Epithelial cell of esophagus (primary cell): ENCODE data around the gene ORC4.
A peak's percentile ranks its signal among the peaks of the same experiment; 100 is the strongest.
"Not testable (repeated sequence)": the region's sequence is repeated elsewhere in the genome, so short reads cannot be mapped to it uniquely, and the experiment has no call there.

Source experiments
- DNase-seq: peaks from one replicate; pipeline ENCODE4 v3.0.0; 2010; ENCODE audit warnings: low read depth
- H3K4me3 ChIP-seq: 2 replicates; pipeline ENCODE4 v1.5.1; 2011; ENCODE audit warnings: mild to moderate bottlenecking, low read length, control low read depth
- TF ChIP-seq, protein P1 (sequence below): IDR thresholded peaks from 2 replicates; pipeline ENCODE4 v1.5.1; 2011; ENCODE audit warnings: low read depth, mild to moderate bottlenecking, low read length, control low read depth, inconsistent platforms; ENCODE audit not compliant: insufficient read depth; ENCODE audit errors: missing control alignments

Gene ORC4

DNA sequence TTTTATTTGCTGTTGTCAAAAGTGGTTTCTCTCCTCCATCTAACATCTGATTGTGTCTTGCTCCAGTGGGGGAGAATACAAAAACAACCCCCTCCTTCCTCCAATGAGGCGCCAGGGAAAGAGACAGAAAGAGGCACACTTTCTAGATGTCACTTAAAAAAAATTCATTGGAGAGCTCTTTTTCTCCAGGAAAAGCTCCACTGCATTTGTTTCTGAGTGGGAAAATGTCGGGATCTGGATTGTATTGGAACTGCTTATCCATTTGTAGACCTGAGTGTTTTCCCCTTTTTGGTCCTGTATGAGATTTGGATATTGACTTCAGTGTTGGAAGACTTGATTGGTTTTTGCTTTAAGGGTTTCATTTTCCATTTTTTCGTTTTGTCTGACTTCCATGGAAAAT is 1.3 kb upstream of the ORC4 start:
- peak; percentile 5 for DNase-seq
- TF ChIP-seq, protein P1, sequence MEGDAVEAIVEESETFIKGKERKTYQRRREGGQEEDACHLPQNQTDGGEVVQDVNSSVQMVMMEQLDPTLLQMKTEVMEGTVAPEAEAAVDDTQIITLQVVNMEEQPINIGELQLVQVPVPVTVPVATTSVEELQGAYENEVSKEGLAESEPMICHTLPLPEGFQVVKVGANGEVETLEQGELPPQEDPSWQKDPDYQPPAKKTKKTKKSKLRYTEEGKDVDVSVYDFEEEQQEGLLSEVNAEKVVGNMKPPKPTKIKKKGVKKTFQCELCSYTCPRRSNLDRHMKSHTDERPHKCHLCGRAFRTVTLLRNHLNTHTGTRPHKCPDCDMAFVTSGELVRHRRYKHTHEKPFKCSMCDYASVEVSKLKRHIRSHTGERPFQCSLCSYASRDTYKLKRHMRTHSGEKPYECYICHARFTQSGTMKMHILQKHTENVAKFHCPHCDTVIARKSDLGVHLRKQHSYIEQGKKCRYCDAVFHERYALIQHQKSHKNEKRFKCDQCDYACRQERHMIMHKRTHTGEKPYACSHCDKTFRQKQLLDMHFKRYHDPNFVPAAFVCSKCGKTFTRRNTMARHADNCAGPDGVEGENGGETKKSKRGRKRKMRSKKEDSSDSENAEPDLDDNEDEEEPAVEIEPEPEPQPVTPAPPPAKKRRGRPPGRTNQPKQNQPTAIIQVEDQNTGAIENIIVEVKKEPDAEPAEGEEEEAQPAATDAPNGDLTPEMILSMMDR, result no peak
- peak overlapping the region; percentile 88 for H3K4me3 ChIP-seq

DNA sequence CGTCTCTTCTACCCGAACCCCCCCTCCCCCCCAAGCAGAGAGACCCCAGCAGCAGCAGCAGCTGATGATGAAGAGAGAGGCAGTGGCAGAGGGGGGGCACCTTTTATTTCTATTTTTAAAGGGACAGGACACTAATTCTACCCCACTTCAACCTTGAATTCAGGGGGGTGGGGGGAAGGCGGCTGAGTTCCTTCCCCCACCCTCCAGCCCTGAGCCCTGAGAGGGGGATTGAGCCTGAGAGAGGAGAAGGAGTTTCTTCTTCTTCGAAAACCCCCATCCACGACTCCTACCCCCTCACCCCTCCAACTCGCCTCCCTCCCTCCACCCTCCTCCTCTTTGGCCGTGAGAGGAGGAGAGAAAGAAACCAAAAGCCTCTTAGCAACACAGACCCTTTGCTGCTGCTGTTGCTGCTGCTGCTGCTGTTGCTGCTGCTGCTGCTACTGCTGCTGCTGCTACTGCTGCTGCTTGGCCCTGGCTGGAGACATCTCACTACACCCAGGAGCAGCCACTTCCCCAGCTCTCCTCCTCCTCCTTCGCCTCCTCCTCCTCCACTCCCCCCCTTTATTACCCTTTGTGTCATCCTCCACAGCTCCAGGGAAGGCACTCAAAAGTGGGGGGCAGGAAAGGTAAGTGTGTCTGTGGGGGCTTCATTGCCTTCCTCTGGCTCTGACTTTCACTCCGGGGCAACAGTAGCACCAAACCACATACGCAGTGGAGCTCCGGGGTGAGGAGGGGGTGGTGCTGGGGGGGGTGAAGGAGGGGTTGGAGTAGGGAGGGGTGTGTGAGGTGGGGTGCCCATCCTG is 723 bp upstream of the ORC4 start, which contains the start of gene MBD5:
Gene MBD5 (plus strand): TSS at position 33 of the 803 bp plus-strand sequence.
- peak within 1 kb of the TSS; percentile 90 for H3K4me3 ChIP-seq
- TF ChIP-seq, protein P1, result no peak
- peak; percentile 32 for DNase-seq

DNA sequence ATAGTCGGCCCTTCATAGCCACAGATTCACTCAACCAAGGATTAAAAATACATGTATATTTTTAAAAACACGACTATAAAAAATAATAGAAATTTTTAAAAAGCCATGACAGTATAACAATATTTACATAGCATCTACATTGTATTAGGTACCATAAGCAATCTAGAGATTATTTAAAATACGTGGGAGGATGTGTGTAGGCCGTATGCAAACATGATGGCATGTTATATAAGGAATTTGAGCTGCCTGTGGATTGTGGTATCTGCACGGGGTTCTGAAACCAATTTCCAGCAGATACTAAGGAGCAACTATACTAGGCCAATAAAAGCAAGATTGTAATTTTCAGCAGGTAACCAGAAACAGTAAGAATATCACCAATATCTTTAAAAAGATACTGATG is 5.9 kb downstream of the ORC4 start:
- no peak overlapping the region for H3K4me3 ChIP-seq
- TF ChIP-seq, protein P1, result no peak
- DNase-seq, result no peak

DNA sequence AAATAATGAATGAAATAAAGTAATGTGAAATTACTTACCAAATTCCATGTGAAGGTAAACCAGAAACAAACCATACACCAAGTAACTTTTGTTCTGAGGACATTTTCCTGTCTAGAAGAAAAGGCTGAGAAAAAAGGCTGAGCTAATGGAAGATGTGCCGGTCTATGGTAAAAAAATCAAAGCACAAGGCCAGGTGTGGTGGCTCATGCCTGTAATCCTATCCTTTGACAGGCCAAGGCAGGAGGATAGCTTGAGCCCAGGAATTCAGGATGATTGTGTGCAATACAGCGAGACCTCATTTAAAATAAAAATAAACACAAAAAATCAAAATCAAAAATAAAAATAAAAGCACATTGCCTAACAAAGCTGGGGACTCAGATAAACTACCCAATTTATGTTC is 6.7 kb downstream of the ORC4 start:
- H3K4me3 ChIP-seq, result no peak overlapping the region
- TF ChIP-seq, protein P1, result no peak
- DNase-seq, result peak; percentile 8

DNA sequence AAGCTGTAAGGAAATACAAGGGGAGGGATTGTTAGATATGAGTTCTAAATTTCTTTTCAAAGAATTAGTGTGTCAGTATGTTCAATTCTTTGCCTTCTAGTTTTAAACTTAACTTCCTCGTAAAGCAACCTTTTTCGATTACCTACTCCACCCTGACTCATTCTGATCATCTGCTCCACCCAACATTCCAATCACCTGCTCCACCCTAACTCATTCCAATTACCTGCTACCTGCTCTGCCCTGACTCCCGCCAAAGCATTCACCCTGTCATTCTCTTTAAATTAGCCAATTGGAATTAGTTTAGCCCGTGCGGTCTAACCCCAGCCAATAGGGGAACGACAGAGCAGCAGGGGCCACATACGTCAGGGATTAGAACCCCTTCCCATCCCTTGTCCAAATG is 12.1 kb downstream of the ORC4 start:
- peak; percentile 6 for DNase-seq
- not testable (repeated sequence) for H3K4me3 ChIP-seq

DNA sequence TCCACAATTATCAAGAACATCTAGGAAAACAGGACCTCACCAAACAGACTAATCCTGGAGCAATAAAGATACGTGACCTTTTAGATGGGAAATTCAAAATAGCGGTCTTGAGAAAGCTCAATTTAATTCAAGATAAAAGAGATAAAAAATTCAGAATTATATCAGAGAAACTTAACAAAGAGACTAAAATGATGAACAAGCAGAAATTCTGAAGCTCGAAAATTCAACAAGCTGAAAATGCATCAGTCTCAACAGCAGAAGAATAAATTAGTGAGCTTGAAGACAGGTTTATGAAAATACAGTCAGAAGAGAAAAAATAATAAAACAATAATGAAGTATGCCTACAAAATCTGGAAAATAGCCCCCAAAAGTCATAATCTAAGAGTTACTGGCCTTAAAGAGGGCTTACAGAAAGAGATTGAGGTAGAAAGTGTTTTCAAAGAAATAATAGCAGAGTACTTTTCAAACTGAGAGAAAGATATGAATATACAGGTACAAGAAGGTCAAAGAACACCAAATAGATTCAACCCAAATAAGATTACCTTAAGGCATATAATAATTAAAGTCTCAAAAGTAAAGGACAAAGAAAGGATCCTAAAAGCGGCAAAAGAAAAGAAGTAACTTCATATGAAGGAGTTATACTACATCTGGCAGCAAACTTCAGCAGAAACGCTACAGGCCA is 13.2 kb downstream of the ORC4 start:
- no peak for DNase-seq
- no peak overlapping the region for H3K4me3 ChIP-seq
- TF ChIP-seq, protein P1, result no peak

DNA sequence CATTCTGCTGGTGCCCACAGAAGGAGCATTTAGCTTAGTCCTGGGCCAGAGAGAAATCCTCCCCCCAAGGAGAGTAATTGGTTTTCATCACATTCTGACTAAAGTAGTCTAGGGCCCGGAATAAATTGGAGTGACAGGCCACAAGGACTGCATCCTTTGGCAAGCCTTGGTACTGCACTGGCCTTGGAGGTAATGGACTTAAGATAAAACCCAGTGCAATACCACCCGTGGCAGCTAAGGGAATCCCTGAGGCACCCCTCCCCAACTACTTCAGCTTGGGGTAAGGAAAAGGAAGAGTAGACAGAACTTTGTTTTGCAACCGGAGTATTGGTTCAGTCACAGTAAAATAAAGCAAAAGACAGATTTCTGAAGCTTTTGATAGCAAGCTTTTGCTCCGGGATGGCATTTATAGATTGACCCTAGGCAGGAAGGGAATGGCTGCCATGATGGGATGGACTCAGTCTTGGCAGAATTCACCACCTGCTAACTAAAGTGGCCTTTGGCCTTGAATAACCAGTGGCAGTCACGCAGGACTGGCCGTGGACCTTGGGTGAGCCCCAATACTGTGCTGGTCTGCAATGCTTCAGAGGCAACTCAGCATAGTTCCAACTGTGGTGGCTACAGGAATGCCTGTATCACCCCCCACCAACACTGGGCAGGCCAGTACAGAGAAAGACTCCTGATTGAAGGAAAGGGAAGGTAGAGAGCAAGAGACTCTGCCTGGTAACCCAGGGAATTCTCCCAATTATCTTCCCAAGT is 14.1 kb downstream of the ORC4 start:
- no peak overlapping the region for H3K4me3 ChIP-seq
- no peak for DNase-seq
- TF ChIP-seq, protein P1, result no peak

DNA sequence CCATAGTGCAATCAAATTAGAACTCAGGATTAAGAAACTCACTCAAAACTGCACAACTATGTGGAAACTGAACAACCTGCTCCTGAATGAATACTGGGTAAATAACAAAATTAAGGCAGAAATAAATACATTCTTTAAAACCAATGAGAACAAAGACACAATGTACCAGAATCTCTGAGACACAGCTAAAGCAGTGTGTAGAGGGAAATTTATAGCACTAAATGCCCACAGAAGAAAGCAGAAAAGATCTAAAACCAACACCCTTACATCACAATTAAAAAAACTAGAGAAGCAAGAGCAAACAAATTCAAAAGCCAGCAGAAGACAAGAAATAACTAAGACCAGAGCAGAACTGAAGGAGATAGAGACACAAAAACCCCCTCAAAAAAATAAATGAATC is 18.1 kb downstream of the ORC4 start:
- not testable (repeated sequence) for DNase-seq, H3K4me3 ChIP-seq
